A204.1 (cell line): ENCODE data around the gene MPHOSPH6.
"Not testable (repeated sequence)": the region's sequence is repeated elsewhere in the genome, so short reads cannot be mapped to it uniquely, and the experiment has no call there.

Source experiments
- FAIRE-seq: peaks from 2 replicates; lab custom pipeline; 2012; peaks lifted over from hg19 to GRCh38; lab: Jason Lieb, UNC

Gene MPHOSPH6

GRCh38 chr16:82175627-82176026, 5.6 kb upstream of the MPHOSPH6 start:
- no peak for FAIRE-seq

GRCh38 chr16:82167670-82168069, 2.4 kb downstream of the MPHOSPH6 start:
- no peak for FAIRE-seq

GRCh38 chr16:82160226-82160625, 9.8 kb downstream of the MPHOSPH6 start:
- FAIRE-seq, result no peak

GRCh38 chr16:82157836-82158235, 12.2 kb downstream of the MPHOSPH6 start:
- no peak for FAIRE-seq

GRCh38 chr16:82157534-82157812, 12.6 kb downstream of the MPHOSPH6 start:
- FAIRE-seq, result no peak

- no peak for FAIRE-seq
Observed at GRCh38 chr16:82156761-82157533, 13.1 kb downstream of the MPHOSPH6 start.

- no peak for FAIRE-seq
Observed at GRCh38 chr16:82152641-82153112, 17.3 kb downstream of the MPHOSPH6 start.

- no peak for FAIRE-seq
Observed at GRCh38 chr16:82152196-82152595, 17.8 kb downstream of the MPHOSPH6 start.

- no peak for FAIRE-seq
Observed at GRCh38 chr16:82150549-82150948, 19.5 kb downstream of the MPHOSPH6 start.

GRCh38 chr16:82149536-82149935, 20.5 kb downstream of the MPHOSPH6 start:
- no peak for FAIRE-seq

- no peak for FAIRE-seq
Observed at GRCh38 chr16:82147546-82147945, 22.5 kb downstream of the MPHOSPH6 start.

GRCh38 chr16:82146957-82147356, 23.1 kb downstream of the MPHOSPH6 start:
- FAIRE-seq, result no peak

- no peak for FAIRE-seq
Observed at GRCh38 chr16:82146556-82146955, 23.5 kb downstream of the MPHOSPH6 start.

GRCh38 chr16:82139286-82139571, 30.8 kb downstream of the MPHOSPH6 start:
- not testable (repeated sequence) for FAIRE-seq

GRCh38 chr16:82138478-82139285, 31.3 kb downstream of the MPHOSPH6 start:
- FAIRE-seq, result no peak

- no peak for FAIRE-seq
Observed at GRCh38 chr16:82137822-82138167, 32.2 kb downstream of the MPHOSPH6 start.

GRCh38 chr16:82136956-82137821, 32.8 kb downstream of the MPHOSPH6 start:
- FAIRE-seq, result no peak

- no peak for FAIRE-seq
Observed at GRCh38 chr16:82135844-82136243, 34.2 kb downstream of the MPHOSPH6 start.

- FAIRE-seq, result no peak
Observed at GRCh38 chr16:82134846-82135245, 35.2 kb downstream of the MPHOSPH6 start.

GRCh38 chr16:82133798-82134197, 36.2 kb downstream of the MPHOSPH6 start:
- FAIRE-seq, result no peak

- no peak for FAIRE-seq
Observed at GRCh38 chr16:82129881-82130280, 40.1 kb downstream of the MPHOSPH6 start.

- FAIRE-seq, result no peak
Observed at GRCh38 chr16:82124651-82125050, 45.4 kb downstream of the MPHOSPH6 start.

- FAIRE-seq, result no peak
Observed at GRCh38 chr16:82119405-82119804, 50.6 kb downstream of the MPHOSPH6 start.
